Small intestine (tissue), 16 donors: Measurements from ENCODE around the gene EPM2AIP1. TPM values are rescaled to one million over a fixed set of nuclear protein-coding genes. Genes with fewer than 3 reads are reported as not detected.
"Not testable (repeated sequence)": the region's sequence is repeated elsewhere in the genome, so short reads cannot be mapped to it uniquely, and the experiment has no call there.

Experiments used
- DNase-seq, 2 donors: peaks; one replicate each; pipeline versions ENCODE4 v3.0.0 to v3.0.0-alpha.2; 2013
- FAIRE-seq: peaks from 2 replicates; lab custom pipeline; 2012; peaks lifted over from hg19 to GRCh38; lab: Jason Lieb, UNC
- H3K27ac ChIP-seq, 3 donors: one replicate each; pipeline ENCODE4 v1.5.1; 2013; ENCODE audit warnings: low read length in 2 of 3, mild to moderate bottlenecking in 2 of 3, control low read depth in 1 of 3, inconsistent platforms in 1 of 3, low read depth in 1 of 3, moderate library complexity in 1 of 3
- H3K27me3 ChIP-seq, 3 donors: one replicate each; pipeline ENCODE4 v1.6.1; 2013; ENCODE audit warnings: low read length in 3 of 3, inconsistent platforms in 1 of 3; ENCODE audit not compliant: control insufficient read depth in 3 of 3, insufficient read depth in 3 of 3
- H3K36me3 ChIP-seq, 3 donors: one replicate each; pipeline ENCODE4 v1.6.1; 2013; ENCODE audit warnings: low read length in 3 of 3, inconsistent platforms in 1 of 3, low read depth in 1 of 3, mild to moderate bottlenecking in 1 of 3, moderate library complexity in 1 of 3; ENCODE audit not compliant: control insufficient read depth in 3 of 3, insufficient read depth in 2 of 3
- H3K4me1 ChIP-seq, 3 donors: one replicate each; pipeline ENCODE4 v1.6.1; 2013; ENCODE audit warnings: low read length in 2 of 3, inconsistent platforms in 1 of 3, low read depth in 1 of 3, mild to moderate bottlenecking in 1 of 3, moderate library complexity in 1 of 3; ENCODE audit not compliant: control insufficient read depth in 3 of 3, insufficient read depth in 2 of 3
- H3K4me3 ChIP-seq, 3 donors: one replicate each; pipeline ENCODE4 v1.5.1; 2013; ENCODE audit warnings: low read length in 3 of 3, control low read depth in 1 of 3, inconsistent platforms in 1 of 3, low read depth in 1 of 3, mild to moderate bottlenecking in 1 of 3, moderate library complexity in 1 of 3
- H3K9me3 ChIP-seq, 2 donors: one replicate each; pipeline ENCODE4 v1.6.1; 2013; ENCODE audit warnings: low read depth in 1 of 2, low read length in 1 of 2; ENCODE audit not compliant: control insufficient read depth in 2 of 2, insufficient read depth in 1 of 2
- WGBS, 3 donors: extraction: QIAGEN DNeasy Blood & Tissue Kit; methylation state at CpG; one replicate each; pipeline ENCODE4 v1.1.7; 2013; 5-methylcytosine and 5-hydroxymethylcytosine counted together
- long read RNA-seq, 10 donors: transcript quantifications; one replicate each; lab custom pipeline, GENCODE V29; 2026
- polyA plus RNA-seq, 4 donors: library from polyadenylated mRNA; stranded (reverse) in 3 of 4; unstranded in 1 of 4; fragments of 200-250 nt in 3 of 4; fragments of 120-200 nt in 1 of 4; gene quantifications; one replicate each; pipeline versions ENCODE4 v1.2.1 to v1.2.3, GENCODE V29; 2013
- donor health status: healthy with polysubstance abuse.
- donor health status: control.
- donor health status: control.
- donor health status: Bipolar disorder and iron deficiency.
- donor health status: healthy.

EPM2AIP1 gene
- polyA plus RNA-seq, result 10 to 100 TPM in 1 of 4 donors, 1 to 10 TPM in 3; 1.8 to 21.1 (median 3.0) TPM
- long read RNA-seq, donor 1, result 0 reads
- long read RNA-seq, donor 2, full-length matches to known transcripts, result 21 of 21 reads
- long read RNA-seq, donor 2, partial matches to known transcripts, result 0 of 21 reads
- long read RNA-seq, donor 2, other reads (novel, unspliced or antisense), result 0 of 21 reads
- long read RNA-seq, donor 3, full-length matches to known transcripts, result 87 of 87 reads
- long read RNA-seq, donor 3, partial matches to known transcripts, result 0 of 87 reads
- long read RNA-seq, donor 3, other reads (novel, unspliced or antisense), result 0 of 87 reads
- long read RNA-seq, donor 4, full-length matches to known transcripts, result 6 of 6 reads
- long read RNA-seq, donor 4, partial matches to known transcripts, result 0 of 6 reads
- long read RNA-seq, donor 4, other reads (novel, unspliced or antisense), result 0 of 6 reads
- long read RNA-seq, donor 5, full-length matches to known transcripts, result 33 of 33 reads
- long read RNA-seq, donor 5, partial matches to known transcripts, result 0 of 33 reads
- long read RNA-seq, donor 5, other reads (novel, unspliced or antisense), result 0 of 33 reads
- long read RNA-seq, donor 6, full-length matches to known transcripts, result 71 of 71 reads
- long read RNA-seq, donor 6, partial matches to known transcripts, result 0 of 71 reads
- long read RNA-seq, donor 6, other reads (novel, unspliced or antisense), result 0 of 71 reads
- long read RNA-seq, donor 7, result 0 reads
- long read RNA-seq, donor 8, full-length matches to known transcripts, result 15 of 15 reads
- long read RNA-seq, donor 8, partial matches to known transcripts, result 0 of 15 reads
- long read RNA-seq, donor 8, other reads (novel, unspliced or antisense), result 0 of 15 reads
- long read RNA-seq, donor 9, full-length matches to known transcripts, result 31 of 31 reads
- long read RNA-seq, donor 9, partial matches to known transcripts, result 0 of 31 reads
- long read RNA-seq, donor 9, other reads (novel, unspliced or antisense), result 0 of 31 reads
- long read RNA-seq, donor 10, full-length matches to known transcripts, result 110 of 110 reads
- long read RNA-seq, donor 10, partial matches to known transcripts, result 0 of 110 reads
- long read RNA-seq, donor 10, other reads (novel, unspliced or antisense), result 0 of 110 reads

- Histone ChIP-seq H3K4me1 (peaks cover 6 to 20% (median 10%) of the 10 kb centered on the region in 3 donors), H3K27ac (peak within 1 kb of the TSS; percentile 97 to 98 (median 98)), H3K9me3 (no peaks in the 10 kb centered on the region), H3K36me3 (peaks cover 0 to 10% (median 8%) of the 10 kb centered on the region in 3 donors), H3K27me3 (no peaks in the 10 kb centered on the region), H3K4me3 (peak within 1 kb of the TSS; percentile 56 to 90 (median 66))
- WGBS, 3 donors, result 0% methylated on average over 47 to 48 of the region's 48 CpGs
- DNase-seq (no peak), FAIRE-seq (peak; percentile 94)
Observed at GRCh38 chr3:36992806-36993325, at the start of gene EPM2AIP1. Gene EPM2AIP1 (minus strand): TSS chr3:36993131. CDS start chr3:36993077, 54 bp downstream.

- not testable (repeated sequence) for H3K4me3 ChIP-seq, H3K27ac ChIP-seq, DNase-seq, H3K27me3 ChIP-seq, H3K9me3 ChIP-seq, FAIRE-seq, H3K4me1 ChIP-seq
- WGBS, 3 donors, result 73 to 94% (median 90%) methylated on average over 3 of the region's 3 CpGs
- H3K36me3 ChIP-seq, result peaks cover 7 to 19% (median 15%) of the 10 kb centered on the region in 3 donors
Observed at GRCh38 chr3:37042712-37043111, 49.8 kb upstream of the EPM2AIP1 start.

- Histone ChIP-seq H3K27me3 (no peaks in the 10 kb centered on the region), H3K4me1 (no peaks in the 10 kb centered on the region), H3K27ac (peak overlapping the region in 1 of 3 donors; percentile 31), H3K36me3 (peaks cover 7 to 17% (median 11%) of the 10 kb centered on the region in 3 donors), H3K4me3 (no peak overlapping the region), H3K9me3 (peaks cover 0 to 3% of the 10 kb centered on the region in 2 donors)
- WGBS, 3 donors, result 67 to 69% (median 68%) methylated on average over 1 of the region's 1 CpG
- FAIRE-seq, result no peak
- DNase-seq, result no peak
Observed at GRCh38 chr3:37041546-37042195, 48.7 kb upstream of the EPM2AIP1 start.

- Histone ChIP-seq H3K27ac (no peak overlapping the region), H3K4me3 (no peak overlapping the region), H3K27me3 (no peaks in the 10 kb centered on the region), H3K36me3 (peaks cover 9 to 23% (median 14%) of the 10 kb centered on the region in 3 donors), H3K9me3 (peaks cover 0 to 15% of the 10 kb centered on the region in 2 donors), H3K4me1 (no peaks in the 10 kb centered on the region)
- DNase-seq (no peak), FAIRE-seq (no peak)
- WGBS, 3 donors, result 85 to 96% (median 87%) methylated on average over 1 of the region's 1 CpG
Observed at GRCh38 chr3:37040231-37040630, 47.3 kb upstream of the EPM2AIP1 start.

GRCh38 chr3:37039161-37039846, 46.4 kb upstream of the EPM2AIP1 start:
- Histone ChIP-seq H3K27me3 (no peaks in the 10 kb centered on the region), H3K4me1 (no peaks in the 10 kb centered on the region), H3K27ac (no peak overlapping the region), H3K4me3 (no peak overlapping the region), H3K9me3 (peaks cover 0 to 18% of the 10 kb centered on the region in 2 donors), H3K36me3 (peaks cover 13 to 23% (median 14%) of the 10 kb centered on the region in 3 donors)
- 92 to 100% (median 97%) methylated on average over 1 of the region's 1 CpG for WGBS, 3 donors
- DNase-seq (no peak), FAIRE-seq (no peak)

GRCh38 chr3:37037352-37037751, 44.4 kb upstream of the EPM2AIP1 start:
- no peak overlapping the region for H3K27ac ChIP-seq
- DNase-seq, result no peak
- peaks cover 13 to 27% (median 17%) of the 10 kb centered on the region in 3 donors for H3K36me3 ChIP-seq
- H3K4me1 ChIP-seq, result no peaks in the 10 kb centered on the region
- WGBS, 3 donors, result 97% methylated on average over 3 of the region's 3 CpGs
- FAIRE-seq, result no peak
- no peak overlapping the region for H3K4me3 ChIP-seq
- no peaks in the 10 kb centered on the region for H3K27me3 ChIP-seq
- peaks cover 0 to 19% of the 10 kb centered on the region in 2 donors for H3K9me3 ChIP-seq

DNA sequence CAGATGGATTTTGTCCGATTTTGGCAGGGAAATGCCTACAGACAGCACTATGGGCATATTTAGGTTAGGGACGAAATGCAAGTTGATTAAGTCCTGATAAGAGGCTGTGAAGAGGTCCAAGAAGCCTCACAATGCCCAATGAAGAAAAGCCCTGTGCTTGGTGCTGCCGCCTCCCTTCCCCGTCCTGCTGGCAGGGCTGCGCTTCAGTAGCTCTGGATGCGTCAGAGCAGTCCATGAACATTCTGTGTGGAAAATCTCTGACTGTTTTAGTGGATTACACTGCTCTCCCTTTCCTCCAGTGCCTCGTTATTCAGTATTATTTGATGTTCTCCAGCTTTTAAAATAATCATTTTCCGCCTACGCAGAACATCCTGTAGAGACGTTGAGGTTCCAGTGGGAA, 40.0 kb upstream of the EPM2AIP1 start:
- Histone ChIP-seq H3K36me3 (peaks cover 15 to 42% (median 27%) of the 10 kb centered on the region in 3 donors), H3K4me1 (no peaks in the 10 kb centered on the region), H3K4me3 (no peak overlapping the region), H3K9me3 (peaks cover 0 to 19% of the 10 kb centered on the region in 2 donors), H3K27me3 (no peaks in the 10 kb centered on the region), H3K27ac (no peak overlapping the region)
- DNase-seq (no peak), FAIRE-seq (no peak)
- WGBS, 3 donors, result 81 to 94% (median 90%) methylated on average over 10 of the region's 10 CpGs
